ENCODE data around the gene PIK3R2.
A peak's percentile ranks its signal among the peaks of the same experiment; 100 is the strongest.

The PIK3R2 gene

GRCh38 chr19:18174983-18175382 lies 22.0 kb downstream of the PIK3R2 start:
- no peak for DNase-seq

DNA sequence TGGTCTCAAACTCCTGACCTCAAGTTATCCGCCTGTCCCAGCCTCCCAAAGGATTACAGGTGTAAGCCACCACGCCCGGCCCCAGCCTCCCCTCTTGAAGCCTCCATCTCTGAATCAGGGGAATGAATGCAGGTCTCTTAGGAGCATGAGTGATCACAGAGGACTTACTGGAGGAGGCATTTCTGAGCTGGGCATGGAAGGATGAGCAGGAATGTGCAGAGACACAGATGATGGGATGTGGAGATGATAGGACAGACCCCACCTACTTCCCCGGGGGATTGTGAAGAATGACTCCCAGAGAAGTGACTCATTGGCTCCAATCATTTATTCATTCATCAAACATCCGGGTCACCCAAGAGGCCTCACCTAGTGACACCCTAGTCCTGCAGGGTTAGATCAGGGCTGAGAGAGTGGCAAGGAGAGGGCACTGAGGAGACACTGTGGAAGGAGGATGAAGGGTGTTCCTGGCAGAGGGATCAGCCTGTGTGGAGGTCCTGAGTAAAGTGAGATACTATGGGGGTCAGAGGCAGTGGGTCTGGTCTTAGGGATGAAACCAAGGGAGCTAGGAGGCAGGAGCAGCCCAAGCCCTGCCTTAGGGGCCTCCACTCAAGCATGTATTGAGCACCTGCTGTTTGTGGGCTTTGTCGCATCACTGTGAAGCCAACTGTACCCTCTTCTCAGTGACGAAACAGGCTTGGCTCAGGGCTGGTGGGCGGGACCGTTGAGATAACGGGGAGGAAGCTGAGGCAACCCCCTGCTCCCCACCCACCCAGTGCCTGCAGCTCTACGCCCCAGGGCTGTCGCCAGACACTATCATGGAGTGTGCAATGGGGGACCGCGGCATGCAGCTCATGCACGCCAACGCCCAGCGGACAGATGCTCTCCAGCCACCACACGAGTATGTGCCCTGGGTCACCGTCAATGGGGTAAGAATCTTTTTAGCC lies 23.7 kb downstream of the PIK3R2 start:
- no peak for DNase-seq

- no peak for DNase-seq
Observed at GRCh38 chr19:18179957-18180356, 27.0 kb downstream of the PIK3R2 start.

DNA sequence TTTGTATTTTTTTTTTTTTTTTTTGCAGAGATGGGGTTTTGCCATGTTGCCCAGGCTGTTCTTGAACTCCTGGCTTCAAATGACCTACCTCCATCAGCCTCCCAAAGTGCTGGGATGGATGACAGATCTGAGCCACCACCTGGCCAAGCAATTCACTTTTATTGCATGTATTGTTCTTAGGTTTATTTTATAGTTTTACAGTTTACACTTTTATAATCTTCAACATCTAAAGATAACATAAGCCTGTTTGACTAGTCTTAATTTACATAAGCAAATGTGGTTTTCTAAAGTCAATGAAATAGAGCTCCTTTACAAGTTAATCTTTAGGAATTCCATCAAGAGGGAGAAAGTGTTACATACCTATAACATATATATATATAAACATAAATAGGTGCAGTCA lies 30.6 kb downstream of the PIK3R2 start:
- no peak for DNase-seq

- DNase-seq, result no peak
Observed at GRCh38 chr19:18185538-18185937, 32.6 kb downstream of the PIK3R2 start.

GRCh38 chr19:18190278-18190677 lies 37.3 kb downstream of the PIK3R2 start:
- DNase-seq, result no peak

GRCh38 chr19:18191640-18192062 lies 38.7 kb downstream of the PIK3R2 start:
- no peak for DNase-seq

GRCh38 chr19:18192673-18193387 lies 39.9 kb downstream of the PIK3R2 start, which contains the start of gene MPV17L2:
TSS of gene MPV17L2 (plus strand) at chr19:18193218. CDS start at chr19:18193282, 64 bp downstream.
- DNase-seq, result peak; percentile 99

DNA sequence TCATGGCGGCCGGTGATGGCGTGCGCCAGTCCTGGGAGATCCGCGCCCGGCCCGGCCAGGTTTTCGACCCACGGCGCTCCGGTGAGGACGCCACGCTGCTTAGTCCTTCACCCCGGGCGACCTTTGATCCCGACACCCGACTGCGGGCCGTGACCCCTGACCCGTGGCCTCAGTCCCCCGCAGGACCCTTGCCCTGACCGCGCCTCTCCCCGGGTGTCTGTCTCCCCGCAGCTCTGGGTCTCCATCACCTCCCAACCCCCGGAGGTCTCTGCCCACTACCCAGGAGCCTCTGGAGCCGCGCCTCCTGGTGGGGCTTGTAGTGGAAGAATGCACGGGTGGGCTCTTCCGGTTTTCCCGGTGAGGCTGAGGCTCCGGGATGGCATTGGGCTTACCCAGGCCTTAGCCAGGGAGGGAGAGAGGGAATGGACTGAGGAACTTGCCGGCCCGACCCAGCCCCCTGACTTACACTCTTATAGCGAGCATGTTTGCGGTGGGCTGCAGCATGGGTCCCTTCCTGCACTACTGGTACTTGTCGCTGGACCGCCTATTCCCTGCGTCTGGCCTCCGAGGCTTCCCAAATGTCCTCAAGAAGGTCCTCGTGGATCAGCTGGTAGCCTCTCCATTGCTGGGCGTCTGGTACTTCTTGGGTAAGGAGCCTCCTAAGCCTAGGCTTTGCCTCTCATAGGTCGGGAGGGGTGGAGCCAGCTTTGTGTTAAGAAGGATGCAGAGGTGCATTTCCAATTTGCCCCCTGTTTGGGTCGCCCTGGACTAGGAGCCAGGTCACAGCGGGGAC lies 40.6 kb downstream of the PIK3R2 start:
- no peak for DNase-seq

DNA sequence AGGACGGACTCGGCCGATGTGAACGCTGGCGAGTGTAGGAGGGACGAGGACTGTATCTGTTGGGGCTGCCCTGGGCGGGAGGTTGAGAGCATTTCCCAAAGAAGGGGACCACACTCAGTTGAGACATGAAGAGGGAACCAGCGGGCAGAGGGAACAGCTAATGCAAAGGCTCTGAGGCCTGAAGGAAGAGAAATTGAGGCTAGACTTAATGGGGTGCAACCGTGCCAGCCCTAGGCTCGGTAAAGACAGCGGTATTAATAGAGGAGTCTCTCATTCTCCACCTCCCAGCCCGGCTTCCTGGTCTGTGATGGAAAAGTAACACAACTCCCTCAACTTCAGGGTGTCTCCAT lies 41.2 kb downstream of the PIK3R2 start:
- DNase-seq, result no peak

GRCh38 chr19:18194554-18195238 lies 41.7 kb downstream of the PIK3R2 start:
- DNase-seq, result peak; percentile 51

- DNase-seq, result no peak
Observed at GRCh38 chr19:18196511-18196845, 43.5 kb downstream of the PIK3R2 start.

DNA sequence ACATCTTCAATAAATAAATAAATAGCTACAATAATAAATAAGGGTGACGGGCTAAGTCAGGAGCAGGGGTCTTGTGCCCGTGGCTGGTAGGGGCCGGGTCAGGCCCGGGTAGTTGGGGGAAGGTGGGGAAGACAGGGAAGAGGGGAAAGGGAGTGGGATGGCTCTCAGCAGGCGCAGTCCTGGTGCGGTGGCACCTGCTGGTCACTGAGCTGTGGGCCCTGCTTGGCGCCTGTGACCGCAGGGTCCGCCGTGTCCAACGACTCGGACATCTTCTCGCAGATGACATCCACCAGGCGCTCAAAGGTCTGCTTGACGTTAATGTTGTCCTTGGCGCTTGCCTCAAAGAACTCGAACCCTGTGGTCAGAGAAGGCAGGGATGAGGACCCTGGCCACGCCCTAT lies 44.3 kb downstream of the PIK3R2 start:
- DNase-seq, result no peak

GRCh38 chr19:18197941-18198340 lies 45.0 kb downstream of the PIK3R2 start:
- no peak for DNase-seq

DNA sequence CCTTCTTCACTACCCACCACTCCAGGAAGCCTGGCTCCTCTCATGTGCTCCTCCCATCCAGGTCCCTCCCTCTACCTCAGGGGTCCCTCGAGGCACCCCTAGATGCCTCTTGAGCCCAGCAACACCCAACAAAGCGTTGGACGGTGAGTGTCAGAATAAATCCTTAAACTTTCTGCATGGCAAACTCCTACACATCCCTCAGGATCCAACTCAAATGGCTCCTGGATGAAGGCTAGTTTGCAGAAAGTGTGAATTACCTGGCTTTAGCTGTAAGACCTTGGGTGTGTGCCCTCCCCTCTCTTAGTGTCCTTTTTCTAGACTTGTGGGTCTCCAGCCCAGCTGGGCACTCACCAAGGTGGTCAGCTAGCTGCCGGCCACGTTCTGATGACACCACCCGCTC lies 45.4 kb downstream of the PIK3R2 start:
- no peak for DNase-seq

DNA sequence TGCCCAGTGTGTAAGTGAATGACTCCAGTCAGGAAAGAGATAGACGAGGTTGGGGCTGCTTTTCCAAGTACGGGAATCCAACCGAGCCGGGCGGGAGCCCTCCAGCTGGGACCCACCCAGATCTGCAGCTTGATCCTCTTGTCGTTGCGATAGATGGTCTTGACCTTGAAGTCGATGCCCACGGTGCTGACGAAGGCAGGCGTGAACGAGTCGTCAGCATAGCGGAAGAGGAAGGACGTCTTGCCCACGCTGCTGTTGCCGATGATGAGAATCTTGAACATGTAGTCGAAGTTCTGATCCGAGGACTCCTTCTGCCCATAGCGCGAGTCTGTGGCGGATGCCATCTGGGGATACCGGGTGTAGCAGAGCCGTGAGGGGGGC lies 49.4 kb downstream of the PIK3R2 start:
- no peak for DNase-seq

DNA sequence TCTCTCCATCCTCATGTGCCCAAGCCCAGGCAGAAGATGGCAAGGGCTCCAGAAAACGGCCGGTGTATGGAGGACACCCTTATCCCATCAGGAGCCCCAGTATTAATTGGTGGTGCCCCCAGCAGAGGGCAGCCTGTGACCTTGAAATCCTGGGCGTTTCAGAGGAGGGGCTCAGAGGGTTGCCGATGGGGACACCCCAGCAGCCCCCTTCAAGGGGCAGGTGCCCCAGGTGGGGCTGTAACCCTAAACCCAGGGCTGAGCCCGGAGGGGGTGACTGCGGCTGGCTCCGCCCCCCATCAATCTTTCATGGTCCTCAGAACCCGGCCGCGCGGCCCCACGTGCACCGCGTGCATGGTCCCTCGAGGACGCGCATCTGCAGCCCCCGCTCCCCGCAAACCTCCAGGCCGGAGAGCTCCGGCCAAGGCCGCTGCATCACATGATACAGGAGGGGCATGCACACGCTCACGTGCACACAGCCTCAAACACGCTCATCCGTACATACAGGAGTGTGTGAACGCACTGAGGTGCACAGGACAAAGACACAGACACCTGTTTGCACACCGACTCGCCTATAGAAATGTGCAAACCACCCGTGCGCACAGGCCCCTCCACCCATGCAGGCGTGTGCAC lies 49.9 kb downstream of the PIK3R2 start:
- peak; percentile 51 for DNase-seq

DNA sequence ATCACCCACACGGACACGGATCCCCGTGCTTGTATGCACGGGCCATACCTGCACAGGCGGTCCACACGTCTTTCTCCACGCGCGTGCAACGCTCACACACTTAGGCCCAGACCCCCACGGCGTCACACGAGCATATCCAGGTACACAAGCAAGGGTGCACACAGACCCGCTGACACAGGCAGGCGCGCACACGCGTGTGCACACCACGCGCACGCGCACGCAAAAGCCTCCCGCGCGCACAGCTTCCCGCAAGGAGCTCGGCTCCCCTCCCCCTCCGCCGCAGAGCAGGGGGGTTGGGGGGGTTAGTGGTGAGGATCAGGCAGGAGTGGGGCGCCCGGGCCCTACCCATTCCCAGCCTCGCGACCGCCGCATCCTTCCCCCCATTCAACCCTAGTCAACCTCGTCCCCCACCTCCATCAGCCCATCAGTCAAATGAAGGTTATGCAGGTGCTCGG lies 50.5 kb downstream of the PIK3R2 start:
- peak; percentile 70 for DNase-seq

- DNase-seq, result peak; percentile 100
Observed at GRCh38 chr19:18203863-18204393, 51.0 kb downstream of the PIK3R2 start, which contains the start of gene RAB3A. TSS of gene RAB3A (minus strand) at chr19:18204042. CDS start at chr19:18202740, 1,302 bp downstream.

DNA sequence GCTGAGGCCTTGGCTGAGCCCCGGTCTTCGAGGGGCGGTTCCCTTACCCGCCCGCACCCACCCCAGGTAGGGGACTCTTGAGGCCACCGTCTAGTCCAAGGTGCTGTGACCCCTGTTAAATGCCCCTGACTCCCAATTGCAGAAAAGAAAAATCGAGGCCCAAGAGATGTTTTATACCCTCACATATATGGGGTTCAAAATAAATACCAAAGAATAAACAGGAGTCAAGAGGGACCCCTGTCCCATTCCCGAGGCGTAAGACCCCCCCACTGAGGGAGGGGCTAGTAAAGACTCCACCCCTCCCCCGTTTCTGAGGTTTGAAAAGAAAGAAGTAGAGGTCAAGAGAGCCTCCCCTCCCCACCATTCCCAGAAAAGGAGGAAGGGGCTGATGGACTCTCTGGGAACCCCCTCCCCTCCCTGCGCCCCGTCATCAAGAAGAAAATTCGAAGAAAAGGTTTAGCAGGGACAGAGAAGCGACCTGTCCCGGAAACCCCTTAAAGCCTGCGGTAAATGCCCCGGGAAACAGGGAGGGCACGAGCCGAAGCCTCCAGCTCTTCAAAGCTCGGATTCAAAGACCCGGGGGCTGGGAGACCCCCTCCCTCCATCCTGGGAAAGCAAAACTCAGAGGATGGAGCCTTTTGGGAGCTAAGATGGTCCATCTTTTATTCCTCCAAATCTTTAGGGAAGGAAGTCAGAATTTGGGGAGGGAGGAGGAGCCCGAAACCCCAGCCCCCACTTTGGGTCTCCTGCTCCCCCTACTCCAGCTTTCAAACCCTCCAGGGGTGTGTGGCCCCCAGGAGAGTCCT lies 51.6 kb downstream of the PIK3R2 start:
- peak; percentile 51 for DNase-seq
